Measurements from ENCODE around the gene SLC12A9. TPM values are rescaled to one million over a fixed set of nuclear protein-coding genes. Genes with fewer than 3 reads are reported as not detected.
"Not testable (repeated sequence)": the region's sequence is repeated elsewhere in the genome, so short reads cannot be mapped to it uniquely, and the experiment has no call there.

Gene SLC12A9
- total and polyA plus RNA-seq, 2 experiments from 2014 or later, result 10.3 to 39.9 TPM

DNA sequence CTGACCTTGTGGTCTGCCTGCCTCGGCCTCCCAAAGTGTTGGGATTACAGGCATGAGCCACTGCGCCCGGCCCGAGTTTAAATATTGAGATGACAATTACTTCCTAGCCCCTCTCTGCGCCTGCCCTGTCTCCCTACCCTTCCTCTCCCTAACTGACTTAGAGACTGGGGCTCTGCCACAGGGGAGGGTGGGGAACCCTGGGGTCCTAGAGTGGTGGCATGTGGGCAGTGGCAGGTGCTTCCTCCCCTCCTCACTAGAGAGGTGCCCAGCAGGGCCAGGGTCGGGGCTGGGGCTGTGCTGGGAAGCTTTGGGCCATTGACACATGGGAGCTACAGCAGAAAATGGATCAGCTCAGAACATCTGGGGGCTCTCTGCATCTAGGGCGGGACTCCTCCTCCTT is 50.1 kb downstream of the SLC12A9 start (continued):
- TF ChIP-seq CREB1 (CRISPR knock-in tag; IDR thresholded peaks at IDR 0.05; ENCODE audit: low read depth) (no peak), JUNB (IDR thresholded peaks at IDR 0.05; ENCODE audit: unreplicated experiment) (no peak), ETS1 (IDR thresholded peaks at IDR 0.05) (no peak), NANOG (IDR thresholded peaks at IDR 0.05; ENCODE audit: borderline replicate concordance) (no peak), STAT1 (IDR thresholded peaks at IDR 0.05; ENCODE audit: unreplicated experiment) (no peak), EZH2 (IDR thresholded peaks at IDR 0.05; ENCODE audit: low read depth, unreplicated experiment) (no peak)
- TF ChIP-seq, protein P1, sequence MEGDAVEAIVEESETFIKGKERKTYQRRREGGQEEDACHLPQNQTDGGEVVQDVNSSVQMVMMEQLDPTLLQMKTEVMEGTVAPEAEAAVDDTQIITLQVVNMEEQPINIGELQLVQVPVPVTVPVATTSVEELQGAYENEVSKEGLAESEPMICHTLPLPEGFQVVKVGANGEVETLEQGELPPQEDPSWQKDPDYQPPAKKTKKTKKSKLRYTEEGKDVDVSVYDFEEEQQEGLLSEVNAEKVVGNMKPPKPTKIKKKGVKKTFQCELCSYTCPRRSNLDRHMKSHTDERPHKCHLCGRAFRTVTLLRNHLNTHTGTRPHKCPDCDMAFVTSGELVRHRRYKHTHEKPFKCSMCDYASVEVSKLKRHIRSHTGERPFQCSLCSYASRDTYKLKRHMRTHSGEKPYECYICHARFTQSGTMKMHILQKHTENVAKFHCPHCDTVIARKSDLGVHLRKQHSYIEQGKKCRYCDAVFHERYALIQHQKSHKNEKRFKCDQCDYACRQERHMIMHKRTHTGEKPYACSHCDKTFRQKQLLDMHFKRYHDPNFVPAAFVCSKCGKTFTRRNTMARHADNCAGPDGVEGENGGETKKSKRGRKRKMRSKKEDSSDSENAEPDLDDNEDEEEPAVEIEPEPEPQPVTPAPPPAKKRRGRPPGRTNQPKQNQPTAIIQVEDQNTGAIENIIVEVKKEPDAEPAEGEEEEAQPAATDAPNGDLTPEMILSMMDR (conservative IDR thresholded peaks at IDR 0.05; ENCODE audit: low read depth in 2 of 2), result no peak

- H3K9me3 Mint-ChIP-seq, result peaks cover 4% of the 10 kb centered on the region; the same call in 1 of the 3 replicates
- Histone ChIP-seq H3K27ac (ENCODE audit: low read depth) (no peak overlapping the region), H3K4me1 (ENCODE audit: insufficient read depth) (no peaks in the 10 kb centered on the region), H3K9me2 (ENCODE audit: insufficient read depth) (no peaks in the 10 kb centered on the region), H3K36me3 (ENCODE audit: insufficient read depth) (no peaks in the 10 kb centered on the region), H3K4me2 (no peak overlapping the region), H3F3A (replicated peaks; ENCODE audit: low read depth) (no peaks in the 10 kb centered on the region), H2AFZ (no peak overlapping the region), H3K79me2 (replicated peaks; ENCODE audit: insufficient read depth) (no peaks in the 10 kb centered on the region), H3K27me3 (ENCODE audit: insufficient read depth) (no peaks in the 10 kb centered on the region), H4K20me1 (replicated peaks; ENCODE audit: insufficient read depth) (no peaks in the 10 kb centered on the region), H3K4me3 (no peak overlapping the region)
- no peaks in the 10 kb centered on the region for H3K4me1 Mint-ChIP-seq
- H3K27ac Mint-ChIP-seq, result no peak overlapping the region
- DNase-seq (ENCODE audit: low spot score), result no peak
- TF ChIP-seq ZNF462 (CRISPR knock-in tag; IDR thresholded peaks at IDR 0.05) (no peak), ETS1 (IDR thresholded peaks at IDR 0.05) (no peak), POLR2AphosphoS5 (IDR thresholded peaks at IDR 0.05; ENCODE audit: low read depth) (no peak), NANOG (IDR thresholded peaks at IDR 0.05; ENCODE audit: borderline replicate concordance) (no peak), ZNF114 (CRISPR knock-in tag; IDR thresholded peaks at IDR 0.05) (no peak), CREB1 (CRISPR knock-in tag; IDR thresholded peaks at IDR 0.05; ENCODE audit: low read depth) (no peak), ZNF331 (CRISPR knock-in tag; IDR thresholded peaks at IDR 0.05; ENCODE audit: low read depth) (no peak), JUNB (IDR thresholded peaks at IDR 0.05; ENCODE audit: unreplicated experiment) (no peak), EZH2 (IDR thresholded peaks at IDR 0.05; ENCODE audit: low read depth, unreplicated experiment) (no peak)
- ATAC-seq, result no peak
- H3K27me3 Mint-ChIP-seq (ENCODE audit: insufficient read depth, low read depth, poor library complexity), result peaks cover 6% of the 10 kb centered on the region
- H3K4me3 Mint-ChIP-seq, result no peak overlapping the region
- no peaks in the 10 kb centered on the region; the same call in 2 of the 3 replicates for H3K36me3 Mint-ChIP-seq (ENCODE audit: low read depth)
Measured at GRCh38 chr7:100908512-100908911, 56.0 kb downstream of the SLC12A9 start.

GRCh38 chr7:100910443-100910842 is 57.9 kb downstream of the SLC12A9 start:
- not testable (repeated sequence) for H4K20me1 ChIP-seq (replicated peaks; ENCODE audit: insufficient read depth); H3K4me1 Mint-ChIP-seq; H3K36me3 Mint-ChIP-seq (ENCODE audit: low read depth); H3K36me3 ChIP-seq (ENCODE audit: insufficient read depth); H3K27me3 Mint-ChIP-seq (ENCODE audit: insufficient read depth, low read depth, poor library complexity); H3K27ac Mint-ChIP-seq; H3K4me3 Mint-ChIP-seq; H3F3A ChIP-seq (replicated peaks; ENCODE audit: low read depth); H3K9me2 ChIP-seq (ENCODE audit: insufficient read depth); ATAC-seq; H3K9me3 Mint-ChIP-seq; H3K4me1 ChIP-seq (ENCODE audit: insufficient read depth); H3K79me2 ChIP-seq (replicated peaks; ENCODE audit: insufficient read depth); H2AFZ ChIP-seq; H3K4me2 ChIP-seq; DNase-seq (ENCODE audit: low spot score); H3K4me3 ChIP-seq; H3K27me3 ChIP-seq (ENCODE audit: insufficient read depth); H3K27ac ChIP-seq (ENCODE audit: low read depth)

Data from GM23338 (cell line).